CD4-positive, alpha-beta T cell treated with Interleukin-12 subunit alpha and Interleukin-12 subunit beta, for 1 hour (primary cell): ENCODE data around the gene TLCD5.
A peak's percentile ranks its signal among the peaks of the same experiment; 100 is the strongest.

Source experiments
- DNase-seq: peaks from one replicate; pipeline ENCODE4 v3.0.0-alpha.2; 2020

Gene TLCD5

DNA sequence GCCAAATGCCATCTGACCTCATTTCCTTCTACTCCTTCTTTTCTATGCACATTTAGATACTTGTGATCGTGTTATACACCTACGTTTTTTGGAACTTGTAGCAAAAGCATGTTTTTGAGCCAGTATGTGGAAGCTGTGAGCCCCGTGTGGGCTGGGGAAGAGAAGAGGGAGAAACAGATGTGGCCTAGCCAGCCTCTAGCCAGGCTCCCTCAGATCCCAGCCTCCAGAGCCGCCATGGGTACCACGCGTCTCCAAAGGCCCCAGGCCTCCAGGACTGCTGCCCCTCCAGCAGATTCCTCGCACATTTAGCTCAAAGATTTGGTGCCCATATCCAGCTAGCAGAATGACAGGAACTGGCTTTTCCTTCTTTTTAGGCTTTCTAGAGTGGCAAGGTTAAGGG is 17.0 kb upstream of the TLCD5 start:
- no peak for DNase-seq

DNA sequence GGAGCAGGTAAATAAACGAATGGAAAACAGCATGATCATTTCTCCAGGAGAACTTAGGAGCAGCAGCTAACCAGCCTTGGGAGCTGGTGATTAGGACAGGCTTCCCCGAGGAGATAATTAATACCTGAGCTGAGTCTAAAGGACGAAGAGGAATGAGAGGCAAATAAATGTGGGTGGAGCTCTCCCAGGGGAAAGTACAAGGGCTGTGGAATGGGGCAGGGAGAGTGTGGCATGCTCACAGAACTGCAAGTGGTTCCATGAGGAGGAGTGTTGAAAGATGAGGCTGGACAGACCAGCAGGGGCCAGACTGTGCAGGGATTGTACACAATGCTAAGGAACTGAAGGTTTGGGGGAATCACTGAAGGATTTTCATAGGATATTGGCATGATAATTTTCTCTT is 14.2 kb upstream of the TLCD5 start:
- no peak for DNase-seq

DNA sequence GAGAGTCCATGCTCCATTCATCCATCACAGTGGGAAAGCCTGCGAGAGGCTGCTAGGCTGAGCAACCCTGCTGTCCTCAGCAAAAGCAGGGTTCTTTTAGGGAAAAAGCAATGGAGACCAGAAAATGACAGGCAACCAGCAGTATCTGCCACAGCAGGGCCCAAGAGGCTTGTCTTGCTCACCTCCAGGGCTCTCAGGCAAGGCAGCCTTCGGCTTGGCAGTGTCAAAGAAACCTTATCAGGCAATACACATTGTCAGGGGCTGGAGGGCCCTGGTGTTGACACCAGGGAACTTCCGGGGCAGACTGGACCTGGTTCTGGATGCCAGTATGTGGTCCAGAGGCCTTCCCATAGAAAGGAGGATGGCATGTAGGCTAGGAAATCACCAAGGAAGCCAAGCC is 10.2 kb upstream of the TLCD5 start:
- no peak for DNase-seq

DNA sequence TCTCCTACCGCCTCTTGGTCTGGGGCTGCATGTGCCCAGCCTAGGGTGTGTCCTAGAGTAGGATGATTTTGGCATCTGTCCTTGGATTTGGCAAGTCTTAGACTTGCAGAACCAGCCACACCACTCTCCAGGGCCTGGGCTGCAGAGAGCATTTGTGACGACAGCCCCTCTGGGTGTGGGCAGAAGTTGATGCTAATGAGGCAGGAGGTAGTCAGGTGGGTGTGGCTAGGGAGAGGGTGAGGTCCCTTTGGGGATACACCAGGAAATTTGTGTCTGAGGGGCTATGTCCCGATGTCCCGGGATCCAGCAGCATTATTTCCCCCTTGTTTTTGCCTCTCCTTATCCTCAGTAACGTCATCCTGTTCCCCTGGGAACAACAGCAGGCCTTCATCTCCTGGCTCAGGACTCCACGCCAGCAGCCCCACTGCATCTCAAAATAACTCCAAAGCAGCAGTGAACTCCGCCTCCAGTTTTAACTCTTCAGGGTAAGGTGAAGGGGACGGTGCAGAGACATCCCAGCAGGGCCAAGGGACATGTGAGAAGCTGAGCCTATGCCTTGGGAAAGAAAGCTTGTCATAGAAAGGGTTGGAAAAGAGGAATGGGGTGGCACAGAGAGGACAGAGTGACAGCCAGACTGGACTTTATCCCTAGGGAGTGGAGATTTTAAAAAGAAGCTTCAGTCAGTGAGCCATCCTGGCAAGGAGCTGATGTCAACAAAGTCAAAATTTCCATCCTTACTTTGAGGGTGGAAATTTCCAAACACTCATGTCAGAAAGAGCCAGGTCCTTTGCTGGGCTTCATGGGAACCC is 8.0 kb upstream of the TLCD5 start:
- DNase-seq, result no peak

DNA sequence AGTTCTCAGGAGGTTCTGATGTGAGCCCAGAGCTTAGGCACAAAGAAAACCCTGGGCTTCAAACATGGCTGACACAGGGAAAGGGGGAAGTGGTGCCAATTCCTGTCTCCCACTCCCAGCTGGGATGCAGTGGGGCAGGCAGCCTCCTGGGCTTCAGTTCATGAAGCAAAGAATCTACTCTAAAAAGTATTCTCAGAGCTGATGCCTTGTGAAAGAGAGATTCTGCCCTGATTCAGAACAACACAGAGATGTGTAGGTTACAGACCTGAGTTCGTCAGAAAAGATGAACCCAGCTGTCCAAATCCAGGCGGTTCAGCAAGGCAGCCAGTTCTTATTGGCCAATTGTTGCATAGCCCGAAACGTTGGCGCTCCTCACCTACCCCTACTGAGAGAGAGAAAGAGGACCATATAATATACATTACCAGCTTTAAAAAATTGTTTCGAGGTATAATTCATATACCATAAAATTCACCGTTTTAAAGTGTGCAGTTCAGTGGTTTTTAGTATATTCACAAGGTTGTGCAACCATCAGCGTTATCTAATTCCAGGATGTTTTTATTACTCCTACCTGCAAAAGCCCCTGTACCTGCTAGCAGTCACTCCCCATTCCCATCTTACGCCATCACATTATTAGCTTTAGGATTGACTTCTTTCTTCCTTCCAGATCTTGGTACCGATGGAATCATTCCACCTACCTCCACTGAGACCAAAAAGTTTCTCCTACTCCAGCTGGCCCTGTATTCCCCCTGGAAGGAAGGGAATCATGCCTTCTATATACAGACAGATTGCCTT is 7.2 kb upstream of the TLCD5 start:
- DNase-seq, result no peak

DNA sequence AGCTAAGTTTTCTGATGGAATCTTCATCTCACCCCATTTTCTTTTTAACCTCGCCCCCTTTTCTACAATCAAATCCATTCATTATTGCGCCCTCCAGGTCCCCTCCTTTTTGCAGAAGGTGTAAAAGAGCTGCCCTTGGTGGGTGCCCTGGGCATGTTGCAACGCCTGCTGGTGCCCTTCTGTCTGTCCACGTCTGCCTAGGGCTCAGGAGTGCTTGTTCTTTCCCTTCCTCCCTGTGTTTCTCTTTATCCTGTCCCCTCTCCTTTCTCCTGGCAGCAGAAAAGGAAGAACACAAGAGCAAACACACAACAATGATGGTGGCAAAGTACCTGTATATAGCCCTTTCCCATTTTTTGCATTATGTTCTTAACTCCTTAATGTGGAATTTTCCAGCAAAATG is 6.2 kb upstream of the TLCD5 start:
- DNase-seq, result no peak

DNA sequence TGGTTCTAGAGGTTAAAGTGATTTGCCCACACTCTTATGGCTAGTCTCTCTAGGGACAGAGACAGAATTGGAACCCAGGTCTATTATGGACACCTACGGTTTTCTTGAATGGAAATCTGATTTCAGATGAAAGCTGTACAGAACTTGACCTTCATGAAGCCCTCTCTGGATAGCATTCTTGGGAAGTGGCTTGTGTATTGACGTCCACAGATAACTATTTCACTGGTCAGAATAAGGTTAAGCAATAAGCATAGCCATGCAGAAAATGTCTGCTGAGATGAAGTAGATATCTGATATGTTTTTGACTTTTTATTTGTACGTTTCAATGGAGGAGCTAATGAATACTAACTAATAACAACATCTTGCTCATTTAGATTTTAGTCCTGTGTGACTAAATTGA is 1.1 kb downstream of the TLCD5 start:
- no peak for DNase-seq

DNA sequence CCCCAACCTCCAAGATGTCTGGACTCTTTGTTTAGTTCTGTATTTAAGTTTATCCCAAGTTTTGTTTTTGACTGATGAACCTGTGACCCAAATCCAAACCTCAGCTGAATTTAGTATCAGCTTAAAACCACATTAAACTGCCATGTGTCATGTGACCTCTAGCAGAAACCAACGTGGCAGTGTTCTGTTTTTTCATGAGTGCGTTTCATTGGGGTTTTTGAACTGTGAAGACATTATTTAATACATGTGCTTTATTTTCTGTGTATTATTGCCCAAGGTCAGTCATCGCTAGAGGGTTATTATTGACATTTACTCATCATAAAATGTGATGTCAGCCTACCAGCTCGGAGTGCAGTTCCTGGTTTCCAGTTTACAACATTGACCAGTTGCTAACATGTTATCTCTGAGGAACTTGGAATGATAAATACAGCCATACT is 1.8 kb downstream of the TLCD5 start:
- DNase-seq, result no peak

DNA sequence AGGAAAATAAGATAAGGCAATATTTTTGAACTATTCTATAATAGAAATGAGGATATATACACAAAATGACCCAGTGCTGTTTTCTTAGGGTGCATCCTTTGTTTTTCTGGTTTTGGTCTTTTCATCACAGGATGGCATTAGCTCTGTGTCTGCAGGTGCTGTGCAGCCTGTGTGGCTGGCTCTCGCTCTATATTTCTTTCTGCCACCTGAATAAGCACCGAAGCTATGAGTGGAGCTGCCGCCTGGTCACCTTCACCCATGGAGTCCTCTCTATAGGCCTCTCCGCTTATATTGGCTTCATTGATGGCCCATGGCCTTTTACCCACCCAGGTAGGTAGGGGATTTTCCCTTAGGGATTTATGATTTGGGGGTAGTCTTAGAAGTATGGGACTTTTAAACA is 2.2 kb downstream of the TLCD5 start:
- no peak for DNase-seq

DNA sequence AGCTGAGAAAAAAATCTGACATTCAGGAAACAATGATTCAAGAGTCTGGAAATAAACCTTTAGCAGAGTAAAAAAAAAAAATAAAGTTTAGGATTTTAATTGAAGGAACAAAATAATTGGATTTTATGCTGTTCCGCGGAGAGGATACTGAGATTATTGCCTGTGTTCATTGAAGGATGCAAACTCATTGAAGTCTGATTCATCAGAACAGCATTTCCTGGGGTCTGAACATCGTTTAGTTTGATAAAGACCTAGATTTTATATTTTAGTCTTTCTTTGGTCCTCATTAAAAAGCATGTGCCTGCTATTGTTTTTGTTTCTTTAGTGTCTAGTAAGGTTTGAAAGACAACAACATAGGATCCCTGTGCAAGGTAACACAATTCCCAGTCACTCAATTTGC is 4.5 kb downstream of the TLCD5 start:
- DNase-seq, result no peak

DNA sequence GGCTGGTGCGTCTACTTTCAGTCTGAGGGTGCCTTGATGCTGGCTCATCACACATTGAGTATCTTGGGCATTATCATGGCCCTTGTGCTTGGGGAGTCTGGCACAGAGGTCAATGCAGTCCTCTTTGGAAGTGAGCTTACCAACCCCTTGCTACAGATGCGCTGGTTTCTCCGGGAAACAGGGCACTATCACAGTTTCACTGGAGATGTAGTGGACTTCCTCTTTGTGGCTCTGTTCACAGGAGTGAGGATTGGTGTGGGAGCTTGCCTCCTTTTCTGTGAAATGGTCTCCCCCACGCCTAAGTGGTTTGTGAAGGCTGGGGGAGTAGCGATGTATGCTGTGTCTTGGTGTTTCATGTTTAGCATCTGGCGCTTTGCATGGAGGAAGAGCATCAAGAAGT is 4.9 kb downstream of the TLCD5 start:
- no peak for DNase-seq

DNA sequence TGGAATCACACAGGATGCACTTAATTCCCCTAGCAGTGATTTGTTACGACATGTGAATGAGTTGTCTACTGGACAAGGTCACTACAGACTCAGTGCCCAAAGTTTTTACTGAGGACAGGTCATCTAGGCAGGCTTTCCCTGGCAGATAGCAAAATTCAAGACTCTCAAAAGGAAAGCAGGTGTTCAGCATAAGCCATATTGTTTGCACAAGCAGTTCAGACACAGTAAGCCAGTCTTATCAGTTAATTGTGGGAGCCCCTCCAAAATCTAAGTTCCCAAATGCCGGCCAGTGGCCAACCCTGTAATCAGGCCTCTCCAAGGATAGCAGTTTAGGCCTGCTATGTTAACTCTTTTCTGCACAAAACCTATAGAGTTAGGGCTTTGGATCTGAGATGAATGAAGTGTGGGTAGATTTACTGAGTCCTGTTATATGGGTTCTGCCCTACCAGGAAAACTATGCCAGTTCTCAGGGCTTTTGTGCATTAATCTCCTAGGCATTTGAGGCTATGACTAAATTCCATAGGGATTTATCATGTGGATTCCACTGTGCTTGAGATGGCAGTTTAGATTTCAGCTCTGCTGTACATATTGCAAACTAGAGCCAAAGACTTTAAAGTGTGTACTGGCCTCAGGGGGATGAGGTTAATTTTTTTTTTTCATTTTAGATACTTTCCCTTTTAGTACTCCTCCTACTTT is 6.3 kb downstream of the TLCD5 start:
- DNase-seq, result no peak

DNA sequence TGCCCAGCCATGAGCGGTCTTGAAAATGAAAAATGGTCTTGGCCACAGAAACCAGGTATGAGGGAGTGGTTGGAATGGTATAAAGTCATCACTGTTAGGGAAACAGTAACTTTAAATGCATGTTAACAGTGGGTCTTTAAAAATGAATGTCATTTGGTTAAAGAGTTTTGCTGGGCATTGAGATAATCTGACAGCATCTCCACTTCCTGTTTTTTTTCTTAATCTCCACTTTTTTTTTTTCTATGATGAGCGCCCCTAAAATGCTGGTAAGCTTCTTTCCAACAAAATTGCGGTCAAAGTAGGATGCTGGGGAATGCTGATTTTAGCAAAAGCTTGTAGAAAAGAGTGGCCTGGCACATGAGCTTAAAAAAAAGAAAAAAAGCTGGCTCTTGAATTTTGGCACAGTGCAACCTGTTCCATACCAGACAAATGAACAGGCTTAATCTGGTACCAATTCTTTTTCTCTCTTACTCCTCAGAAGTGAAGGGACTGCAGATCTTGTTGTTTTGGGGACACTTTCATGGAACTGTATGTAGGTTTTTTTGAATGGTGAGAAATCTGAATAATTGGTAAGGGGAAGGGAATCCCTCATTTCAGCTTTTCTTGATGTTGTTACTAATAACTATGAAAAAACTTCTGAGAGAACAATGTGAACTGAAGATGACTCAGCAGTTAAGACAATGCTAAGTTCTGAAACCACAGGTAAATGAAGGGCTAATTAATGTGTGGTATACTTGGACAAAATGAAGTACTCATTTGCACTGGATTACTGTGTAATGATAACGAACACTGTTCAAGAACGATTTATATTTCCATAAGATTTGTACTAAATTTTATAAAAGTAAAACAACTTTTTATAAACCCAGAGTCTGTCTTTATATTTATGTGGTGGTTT is 8.0 kb downstream of the TLCD5 start:
- DNase-seq, result no peak

DNA sequence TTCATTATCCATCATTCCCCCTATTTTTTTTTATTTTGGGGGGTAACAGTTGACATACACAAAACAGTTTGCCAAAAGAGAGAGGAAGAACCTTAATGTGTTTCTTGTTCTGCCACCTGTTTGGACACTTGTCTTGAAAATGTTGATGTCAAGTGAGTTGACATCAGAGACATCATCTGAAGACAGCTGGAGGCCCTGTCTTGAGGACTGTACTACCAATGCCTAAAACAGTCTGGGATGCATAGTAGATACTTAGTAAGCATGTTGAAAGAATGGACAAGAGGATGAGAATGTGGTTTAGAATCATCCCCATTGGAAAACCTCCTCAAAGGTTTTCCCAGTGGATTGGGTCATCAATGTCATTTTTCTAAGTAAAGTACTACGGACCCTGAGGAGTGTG is 8.7 kb downstream of the TLCD5 start:
- no peak for DNase-seq

DNA sequence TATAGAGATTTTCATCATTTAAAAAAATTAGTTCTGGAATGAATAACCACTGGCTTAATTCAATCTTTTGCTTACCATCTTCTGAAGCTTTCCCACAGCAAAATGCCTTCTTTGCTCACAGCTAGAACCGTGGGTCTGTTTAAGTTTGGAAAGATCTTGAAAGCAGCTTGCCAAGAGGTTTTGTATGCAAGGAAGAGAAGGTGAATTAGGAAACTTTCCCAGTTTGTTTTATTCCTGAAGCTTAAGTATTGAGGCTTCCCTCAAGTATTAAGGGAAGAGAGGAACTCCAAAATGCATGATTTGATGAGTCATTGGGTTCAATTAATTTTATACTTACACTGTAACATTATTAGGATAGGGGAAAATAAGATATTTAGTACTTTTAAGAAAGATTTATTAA is 9.2 kb downstream of the TLCD5 start:
- DNase-seq, result no peak

DNA sequence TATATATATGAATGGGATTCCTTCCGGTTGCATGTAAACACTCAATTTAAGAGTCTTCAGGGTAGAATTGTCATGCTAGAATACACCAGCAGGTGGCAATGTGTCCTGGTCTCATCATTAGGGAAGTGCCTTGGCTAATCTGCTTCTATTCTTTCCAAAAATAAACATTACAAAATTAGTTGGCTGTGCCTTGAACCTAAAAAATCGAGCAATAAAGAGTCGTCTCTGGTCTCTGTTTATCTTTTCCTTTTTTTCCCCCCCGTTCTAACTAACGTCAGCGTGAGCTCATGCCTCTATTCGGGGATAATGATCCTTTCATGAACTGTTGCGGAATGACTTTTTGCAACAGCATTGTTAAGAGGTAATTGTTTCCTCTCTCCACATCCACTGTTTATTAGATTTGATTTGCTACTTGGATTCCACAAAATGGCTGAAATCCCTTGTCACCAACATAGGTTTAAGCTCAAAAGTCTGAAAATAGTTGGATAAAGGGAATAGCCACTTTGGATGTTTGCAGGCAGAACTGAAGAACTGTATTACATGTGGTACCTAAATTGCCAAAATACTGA is 9.9 kb downstream of the TLCD5 start:
- peak; percentile 78 for DNase-seq

DNA sequence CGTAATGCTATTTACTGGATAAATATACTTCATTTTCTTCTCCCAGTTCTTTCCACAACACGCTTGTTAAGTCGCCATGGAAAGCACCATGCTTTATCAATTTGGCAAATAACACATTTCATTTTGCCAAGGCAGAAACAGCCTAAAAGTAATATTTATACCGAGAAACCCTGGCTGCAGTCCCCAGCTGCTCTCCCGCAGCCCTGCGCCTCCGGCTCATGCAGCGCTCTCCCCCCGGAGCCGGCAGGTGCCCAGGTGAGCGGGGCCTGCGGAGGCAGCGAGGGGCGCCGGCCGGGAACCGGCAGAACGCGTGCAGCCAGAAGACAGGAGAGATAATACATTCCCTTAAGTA is 10.4 kb downstream of the TLCD5 start:
- DNase-seq, result no peak

DNA sequence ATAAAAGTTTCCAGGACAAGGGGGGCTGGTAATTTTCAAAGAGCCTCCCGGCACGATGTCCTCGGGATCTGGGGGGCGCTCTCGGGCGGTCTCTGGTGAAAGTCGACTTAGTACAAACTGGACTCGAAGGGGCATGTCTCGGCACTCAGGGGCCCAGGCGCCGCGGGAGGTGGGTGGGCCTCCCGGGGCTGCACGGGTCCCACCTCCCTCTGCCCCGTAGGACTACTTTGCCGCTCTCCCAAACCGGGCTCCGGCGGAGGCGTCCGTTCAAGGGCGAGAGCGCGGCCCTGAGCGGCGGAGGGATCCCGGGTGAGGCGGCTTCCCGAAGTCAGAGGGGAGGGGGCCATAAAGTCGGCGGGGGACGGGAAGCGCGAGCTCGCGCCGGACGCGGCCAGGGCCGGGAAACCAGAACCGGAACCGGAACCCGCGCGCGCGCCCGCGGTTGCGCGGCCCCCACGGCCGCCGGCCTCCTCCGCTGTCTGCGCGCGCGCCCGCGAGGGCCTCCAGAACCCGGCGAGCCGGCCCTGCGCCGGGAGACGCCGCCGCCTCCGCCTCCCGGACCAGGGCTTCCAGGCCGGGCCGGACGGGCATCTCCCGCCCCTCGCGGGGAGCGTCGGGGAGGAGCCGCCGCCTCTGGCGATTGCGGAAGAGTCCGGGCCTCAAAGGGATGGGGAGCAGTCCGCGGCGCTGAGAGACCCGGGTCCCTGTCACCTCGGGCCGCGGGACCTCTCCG is 11.0 kb downstream of the TLCD5 start, which contains the start of gene ARHGEF12:
Gene ARHGEF12, plus strand, starts transcription at position 506 of the 733 bp plus-strand sequence. CDS start 831 bp downstream, outside the sequence.
- DNase-seq, result peak; percentile 83

DNA sequence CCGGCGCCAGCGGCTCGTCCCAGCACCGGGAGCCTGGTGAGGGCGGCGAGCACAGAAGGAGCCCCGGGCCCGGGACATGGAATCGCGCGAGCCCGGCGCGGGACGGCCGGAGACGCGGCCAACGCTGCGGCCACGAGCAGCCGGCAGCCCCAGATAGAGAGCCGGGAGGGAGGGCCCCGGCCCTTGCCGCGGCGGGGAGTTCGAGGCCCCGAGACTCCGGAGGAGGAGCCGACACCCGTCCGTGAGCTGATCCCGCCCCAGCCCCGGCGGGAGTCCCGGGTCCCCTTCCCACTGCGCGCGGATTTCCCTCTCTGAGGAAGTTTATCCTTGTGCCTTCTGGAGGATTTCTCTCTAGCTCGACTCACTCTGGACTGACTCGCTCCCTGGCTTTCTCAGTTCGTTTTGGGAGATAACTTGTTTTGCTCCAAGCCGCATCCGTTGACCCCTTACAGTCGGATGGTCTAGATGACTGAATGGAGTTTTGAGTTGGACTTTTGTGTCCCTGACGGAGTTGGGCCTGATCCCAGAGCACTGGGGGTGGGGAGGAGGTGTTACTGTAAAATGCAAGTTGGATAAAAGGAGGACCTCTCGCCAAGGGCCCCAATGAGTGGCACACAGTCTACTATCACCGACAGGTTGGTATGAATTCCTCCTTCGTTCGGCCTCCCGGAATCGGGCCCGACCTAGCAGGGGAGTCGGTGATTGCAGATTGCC is 11.7 kb downstream of the TLCD5 start:
- peak; percentile 24 for DNase-seq

DNA sequence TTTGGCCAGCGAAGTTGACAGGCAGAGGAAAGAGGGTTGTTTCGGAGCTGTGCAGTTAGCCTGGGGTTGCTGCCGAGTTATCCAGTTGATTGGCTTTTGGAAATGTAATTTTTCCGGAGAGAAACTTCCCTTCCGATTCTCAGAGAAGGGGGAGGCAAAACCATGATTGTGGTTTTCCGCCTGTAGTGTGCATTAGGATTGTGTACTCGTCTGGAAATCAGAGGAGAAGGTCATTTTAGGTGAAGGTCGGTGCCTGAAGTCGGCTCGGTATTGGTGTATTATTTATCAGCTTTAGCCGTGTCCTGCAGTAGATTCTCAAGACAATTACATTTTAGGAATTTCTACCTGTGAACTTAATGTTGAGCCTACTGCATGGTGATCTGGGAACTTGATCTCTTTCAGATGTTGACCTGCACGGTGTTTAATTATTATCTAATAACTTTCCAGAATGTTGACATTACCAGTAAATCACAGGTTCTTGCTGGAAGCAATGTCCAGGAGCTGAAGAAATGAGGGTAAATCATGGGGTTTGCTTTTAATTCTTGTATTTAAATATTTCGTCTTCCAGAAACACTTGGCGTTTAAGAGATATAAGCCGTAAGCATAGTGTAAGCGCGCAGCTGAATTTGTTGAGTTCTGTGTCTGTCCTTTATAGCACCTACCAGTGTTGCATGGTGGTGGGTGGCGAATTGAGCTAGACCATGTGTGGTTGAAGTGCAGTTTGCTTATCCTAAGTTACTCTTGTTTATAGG is 12.4 kb downstream of the TLCD5 start:
- DNase-seq, result no peak
